ENCODE measurements around the gene ECEL1. TPM values are rescaled to one million over a fixed set of nuclear protein-coding genes. Genes with fewer than 3 reads are reported as not detected.

ECEL1 gene
- total RNA-seq, 4 donors from 2014 or later: 0.10 to 0.39 TPM; not detected in 2

DNA sequence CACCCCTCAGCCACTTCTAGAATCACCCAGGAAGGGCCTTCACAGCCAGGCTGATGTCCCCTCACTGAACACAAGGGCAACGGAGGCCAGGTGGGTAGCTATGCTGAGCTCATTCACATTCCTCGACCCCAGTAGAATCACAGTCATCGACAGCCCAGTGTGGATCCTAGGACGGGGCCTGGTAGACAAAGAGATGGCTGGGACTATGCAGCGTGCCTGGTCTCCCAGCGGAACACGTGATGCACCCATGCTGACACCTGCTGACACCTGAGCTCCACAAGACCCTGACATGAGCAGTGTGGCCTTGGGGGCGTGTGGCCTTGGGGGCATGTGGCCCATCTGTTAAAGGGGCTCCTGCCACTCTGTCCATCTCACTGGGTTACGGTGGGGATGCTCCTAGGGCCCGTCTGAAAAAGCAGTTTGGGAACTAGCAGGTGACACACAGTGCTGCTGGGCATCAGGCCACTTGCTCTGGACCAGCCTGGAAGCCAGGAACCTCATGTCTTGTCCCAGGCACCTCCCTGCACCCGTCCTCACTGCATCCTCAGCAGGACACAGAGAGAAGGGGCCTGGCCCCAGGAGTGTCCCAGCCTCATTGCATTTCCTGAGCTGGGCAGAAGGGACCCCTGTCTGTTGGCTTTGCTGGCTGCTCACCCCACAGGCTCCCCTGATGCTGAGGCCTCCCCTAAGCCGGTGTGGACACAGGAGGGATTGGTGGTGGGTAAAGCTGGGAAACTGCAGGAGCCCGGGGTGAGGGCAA, 9.7 kb downstream of the ECEL1 start:
- WGBS, 2 donors: 88 to 92% methylated on average over 9 to 13 of the region's 13 CpGs
- intact Hi-C loops (cut with DNase I; ENCODE audit: low total_unique reads): no loop called here
- H3K4me3 ChIP-seq (ENCODE audit: low read depth, poor library complexity, severe bottlenecking): no peak overlapping the region
- TF ChIP-seq POLR2A (IDR thresholded peaks at IDR 0.05): no peak
- TF ChIP-seq, protein P1, sequence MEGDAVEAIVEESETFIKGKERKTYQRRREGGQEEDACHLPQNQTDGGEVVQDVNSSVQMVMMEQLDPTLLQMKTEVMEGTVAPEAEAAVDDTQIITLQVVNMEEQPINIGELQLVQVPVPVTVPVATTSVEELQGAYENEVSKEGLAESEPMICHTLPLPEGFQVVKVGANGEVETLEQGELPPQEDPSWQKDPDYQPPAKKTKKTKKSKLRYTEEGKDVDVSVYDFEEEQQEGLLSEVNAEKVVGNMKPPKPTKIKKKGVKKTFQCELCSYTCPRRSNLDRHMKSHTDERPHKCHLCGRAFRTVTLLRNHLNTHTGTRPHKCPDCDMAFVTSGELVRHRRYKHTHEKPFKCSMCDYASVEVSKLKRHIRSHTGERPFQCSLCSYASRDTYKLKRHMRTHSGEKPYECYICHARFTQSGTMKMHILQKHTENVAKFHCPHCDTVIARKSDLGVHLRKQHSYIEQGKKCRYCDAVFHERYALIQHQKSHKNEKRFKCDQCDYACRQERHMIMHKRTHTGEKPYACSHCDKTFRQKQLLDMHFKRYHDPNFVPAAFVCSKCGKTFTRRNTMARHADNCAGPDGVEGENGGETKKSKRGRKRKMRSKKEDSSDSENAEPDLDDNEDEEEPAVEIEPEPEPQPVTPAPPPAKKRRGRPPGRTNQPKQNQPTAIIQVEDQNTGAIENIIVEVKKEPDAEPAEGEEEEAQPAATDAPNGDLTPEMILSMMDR (IDR thresholded peaks at IDR 0.05): no peak
- DNase-seq (ENCODE audit: low spot score in 2 of 2): peak in 1 of 2 donors; percentile 72

- no peak overlapping the region for H3K4me3 ChIP-seq (ENCODE audit: low read depth, poor library complexity, severe bottlenecking)
- 94 to 98% methylated on average over 7 of the region's 7 CpGs for WGBS, 2 donors
- TF ChIP-seq POLR2A (IDR thresholded peaks at IDR 0.05): no peak
- TF ChIP-seq, protein P1 (IDR thresholded peaks at IDR 0.05): no peak
- intact Hi-C loops (cut with DNase I; ENCODE audit: low total_unique reads): no loop called here
- DNase-seq (ENCODE audit: low spot score in 2 of 2): peak in 1 of 2 donors; percentile 66
These were observed 10.8 kb downstream of the ECEL1 start for GRCh38 chr2:232476791-232477190.

- WGBS, 2 donors: 50 to 78% methylated on average over 2 of the region's 2 CpGs
- TF ChIP-seq POLR2A (IDR thresholded peaks at IDR 0.05): no peak
- TF ChIP-seq, protein P1 (IDR thresholded peaks at IDR 0.05): no peak
- no peak for DNase-seq (ENCODE audit: low spot score in 2 of 2)
- no peak overlapping the region for H3K4me3 ChIP-seq (ENCODE audit: low read depth, poor library complexity, severe bottlenecking)
- intact Hi-C loops (cut with DNase I; ENCODE audit: low total_unique reads): no loop called here
These were observed 11.6 kb downstream of the ECEL1 start for GRCh38 chr2:232476045-232476444.

DNA sequence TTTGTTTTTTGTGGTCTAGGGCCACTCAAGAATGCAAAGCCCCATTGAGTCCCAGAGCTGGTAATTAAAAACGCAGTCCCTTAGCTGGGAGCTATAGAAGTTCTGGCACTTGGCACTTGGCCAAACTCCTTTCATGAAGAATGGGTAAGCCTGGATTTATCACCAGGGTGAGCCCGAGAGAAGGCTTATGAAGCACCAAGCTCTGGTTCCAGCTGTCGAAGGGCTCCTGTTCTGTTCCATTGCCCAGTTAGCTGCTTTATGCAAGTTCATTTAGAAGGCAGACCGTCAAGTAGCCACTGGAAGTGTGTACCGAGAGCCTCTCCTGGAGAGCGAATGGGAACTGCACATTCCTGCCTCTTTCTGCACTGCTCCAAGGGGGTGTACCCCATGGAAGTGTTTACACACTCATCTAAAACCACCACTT, 14.2 kb downstream of the ECEL1 start:
- no peak overlapping the region for H3K4me3 ChIP-seq (ENCODE audit: low read depth, poor library complexity, severe bottlenecking)
- intact Hi-C loops (cut with DNase I; ENCODE audit: low total_unique reads): no loop called here
- 30 to 34% methylated on average over 6 of the region's 6 CpGs for WGBS, 2 donors
- DNase-seq (ENCODE audit: low spot score in 2 of 2): peak in 1 of 2 donors; percentile 32
- no peak for TF ChIP-seq POLR2A (IDR thresholded peaks at IDR 0.05)

GRCh38 chr2:232466221-232466620, 21.4 kb downstream of the ECEL1 start:
- TF ChIP-seq POLR2A (IDR thresholded peaks at IDR 0.05): no peak
- TF ChIP-seq, protein P1 (IDR thresholded peaks at IDR 0.05): no peak
- no peak for DNase-seq (ENCODE audit: low spot score in 2 of 2)
- WGBS, 2 donors: 79 to 86% methylated on average over 7 of the region's 7 CpGs
- intact Hi-C loops (cut with DNase I; ENCODE audit: low total_unique reads): no loop called here
- H3K4me3 ChIP-seq (ENCODE audit: low read depth, poor library complexity, severe bottlenecking): no peak overlapping the region

- 65 to 70% methylated on average over 6 of the region's 6 CpGs for WGBS, 2 donors
- intact Hi-C loops (cut with DNase I; ENCODE audit: low total_unique reads): no loop called here
- DNase-seq (ENCODE audit: low spot score in 2 of 2): peak in 1 of 2 donors; percentile 52
- no peak overlapping the region for H3K4me3 ChIP-seq (ENCODE audit: low read depth, poor library complexity, severe bottlenecking)
- no peak for TF ChIP-seq POLR2A (IDR thresholded peaks at IDR 0.05)
- TF ChIP-seq, protein P1 (IDR thresholded peaks at IDR 0.05): no peak
These were observed 22.6 kb downstream of the ECEL1 start for GRCh38 chr2:232465061-232465460.
